Calu3 (cell line): ENCODE measurements around the gene FOXP4. TPM values are rescaled to one million over a fixed set of nuclear protein-coding genes. Genes with fewer than 3 reads are reported as not detected.
A peak's percentile ranks its signal among the peaks of the same experiment; 100 is the strongest.

Experiments
- BruUV-seq: library from RNA; stranded (reverse); fragments of 400-500 nt; replicated peaks from 2 replicates; lab custom pipeline; 2021; lab: Mats Ljungman, UMichigan
- CTCF ChIA-PET: fragments of 300-600 bp; sonication (Branson Sonifier 250); formaldehyde crosslinking; loops from one replicate; lab custom pipeline; 2022; ENCODE audit warnings: antibody characterized with exemption; lab: Charles Lee
- DNase-seq: peaks from one replicate; pipeline ENCODE4 v3.0.0; 2022
- H3K27ac Mint-ChIP-seq: one replicate; pipeline ENCODE4 v1.8.0; 2022; ENCODE audit warnings: mixed read lengths; ENCODE audit not compliant: unreplicated experiment
- H3K27me3 Mint-ChIP-seq: one replicate; pipeline ENCODE4 v1.8.0; 2022; ENCODE audit warnings: mixed read lengths; ENCODE audit not compliant: unreplicated experiment
- H3K36me3 Mint-ChIP-seq: one replicate; pipeline ENCODE4 v1.8.0; 2022; ENCODE audit warnings: mild to moderate bottlenecking, moderate library complexity, mixed read lengths; ENCODE audit not compliant: insufficient read depth, unreplicated experiment
- H3K4me1 Mint-ChIP-seq: one replicate; pipeline ENCODE4 v1.8.0; 2022; ENCODE audit warnings: mild to moderate bottlenecking, low read depth, mixed read lengths; ENCODE audit not compliant: unreplicated experiment
- H3K4me3 Mint-ChIP-seq: one replicate; pipeline ENCODE4 v1.8.0; 2022; ENCODE audit warnings: mild to moderate bottlenecking, low read depth, moderate library complexity, mixed read lengths; ENCODE audit not compliant: unreplicated experiment
- H3K9me3 Mint-ChIP-seq: one replicate; pipeline ENCODE4 v1.8.0; 2022; ENCODE audit warnings: low read depth, mixed read lengths; ENCODE audit not compliant: unreplicated experiment
- intact Hi-C: fragments of 100-400 bp; cut with micrococcal nuclease; formaldehyde crosslinking; loops from one replicate; pipeline ENCODE4 v1.10.0; 2022; ENCODE audit not compliant: unreplicated experiment
- total RNA-seq: library from RNA; stranded (reverse); gene quantifications from 2 replicates; pipeline ENCODE4 v1.2.3, GENCODE V29; 2022
- TF ChIP-seq, protein P1 (sequence below): fragments of 200-600 bp; IDR thresholded peaks from one replicate; pipeline ENCODE4 v1.8.0; 2022; ENCODE audit warnings: antibody characterized with exemption; ENCODE audit not compliant: unreplicated experiment

FOXP4 gene
- total RNA-seq, 1 experiment from 2014 or later: 47.8 TPM

DNA sequence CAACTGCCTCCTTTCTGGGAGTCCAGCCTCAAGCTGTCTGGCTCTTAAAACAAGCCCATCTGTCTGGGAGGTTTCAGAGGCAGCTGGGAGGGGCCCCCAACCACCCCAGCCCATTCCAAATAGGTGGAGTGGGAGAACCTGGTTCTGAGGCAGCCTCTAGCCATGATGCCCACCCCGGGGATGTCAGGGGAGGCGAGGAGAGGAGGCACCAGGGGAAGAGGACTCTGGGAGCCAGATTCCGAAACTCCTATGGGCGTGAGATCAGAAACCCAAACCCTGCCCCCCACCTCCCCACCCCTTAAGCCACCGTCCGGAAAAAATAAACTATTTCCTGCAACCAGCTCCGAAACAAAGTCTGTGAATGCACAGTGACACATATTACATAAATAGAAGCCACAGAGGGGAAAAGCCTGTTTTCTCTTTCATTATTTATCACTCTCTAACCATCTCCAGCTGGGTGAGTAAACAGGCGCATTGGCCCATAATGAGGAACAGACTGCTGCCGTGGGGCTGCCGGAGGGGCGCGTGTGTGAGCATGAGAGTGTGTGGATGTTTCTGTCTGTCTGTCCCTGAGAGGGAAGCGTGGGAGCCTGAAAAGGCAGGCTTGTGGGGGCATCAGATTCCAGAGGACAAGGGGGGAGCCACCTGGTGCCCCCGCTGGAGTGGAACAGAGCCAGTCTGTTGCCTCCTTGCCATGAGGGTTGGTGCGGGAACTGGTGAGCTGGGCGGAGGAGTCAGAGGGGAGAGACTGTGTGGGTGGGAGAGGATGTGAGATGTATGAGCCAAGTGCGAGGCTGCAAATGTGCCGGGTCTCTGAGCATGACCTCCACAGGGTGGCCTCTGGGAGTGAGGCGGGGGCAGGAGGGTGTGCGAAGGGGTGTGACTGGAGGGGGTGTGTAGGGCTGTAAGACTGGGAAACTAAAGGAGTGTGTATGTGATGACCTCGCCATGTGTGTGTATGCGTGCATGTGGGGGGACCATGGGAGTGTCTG is 14.3 kb upstream of the FOXP4 start:
- BruUV-seq: no TSS peak
- Mint-ChIP-seq H3K4me1 (peaks cover 15% of the 10 kb centered on the region), H3K9me3 (no peaks in the 10 kb centered on the region), H3K36me3 (peaks cover 8% of the 10 kb centered on the region), H3K27ac (no peak overlapping the region), H3K4me3 (no peak overlapping the region), H3K27me3 (no peaks in the 10 kb centered on the region)
- TF ChIP-seq, protein P1, sequence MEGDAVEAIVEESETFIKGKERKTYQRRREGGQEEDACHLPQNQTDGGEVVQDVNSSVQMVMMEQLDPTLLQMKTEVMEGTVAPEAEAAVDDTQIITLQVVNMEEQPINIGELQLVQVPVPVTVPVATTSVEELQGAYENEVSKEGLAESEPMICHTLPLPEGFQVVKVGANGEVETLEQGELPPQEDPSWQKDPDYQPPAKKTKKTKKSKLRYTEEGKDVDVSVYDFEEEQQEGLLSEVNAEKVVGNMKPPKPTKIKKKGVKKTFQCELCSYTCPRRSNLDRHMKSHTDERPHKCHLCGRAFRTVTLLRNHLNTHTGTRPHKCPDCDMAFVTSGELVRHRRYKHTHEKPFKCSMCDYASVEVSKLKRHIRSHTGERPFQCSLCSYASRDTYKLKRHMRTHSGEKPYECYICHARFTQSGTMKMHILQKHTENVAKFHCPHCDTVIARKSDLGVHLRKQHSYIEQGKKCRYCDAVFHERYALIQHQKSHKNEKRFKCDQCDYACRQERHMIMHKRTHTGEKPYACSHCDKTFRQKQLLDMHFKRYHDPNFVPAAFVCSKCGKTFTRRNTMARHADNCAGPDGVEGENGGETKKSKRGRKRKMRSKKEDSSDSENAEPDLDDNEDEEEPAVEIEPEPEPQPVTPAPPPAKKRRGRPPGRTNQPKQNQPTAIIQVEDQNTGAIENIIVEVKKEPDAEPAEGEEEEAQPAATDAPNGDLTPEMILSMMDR: no peak
- DNase-seq: no peak
- CTCF ChIA-PET: interaction anchor here (0.6 to 0.7 kb wide), 2 partner anchors 13 to 270 kb away, joined by 3 read pairs; no protein-coding TSS in a partner anchor
- intact Hi-C loops: no loop called here

DNA sequence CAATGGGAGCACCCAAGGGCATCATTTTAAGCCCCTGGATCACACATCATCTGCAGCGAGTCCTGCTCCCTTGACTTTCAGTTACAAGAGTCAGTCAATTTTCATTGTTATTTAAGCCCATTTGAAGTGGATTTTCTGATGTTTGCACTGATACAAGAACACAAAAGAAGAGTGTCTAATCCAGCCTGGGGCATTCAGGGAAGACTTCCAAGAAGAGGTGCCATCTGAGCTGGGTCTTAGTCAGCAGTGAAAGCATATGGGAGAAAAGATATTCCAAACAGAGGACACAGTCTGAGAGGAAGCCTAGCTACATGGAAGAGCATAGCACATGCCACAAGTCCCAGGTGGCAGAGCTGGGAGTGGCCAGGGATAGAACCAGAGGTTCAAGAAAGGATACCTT is 10.4 kb upstream of the FOXP4 start:
- peaks cover 9% of the 10 kb centered on the region for H3K36me3 Mint-ChIP-seq
- H3K4me3 Mint-ChIP-seq: no peak overlapping the region
- BruUV-seq: no TSS peak
- TF ChIP-seq, protein P1: no peak
- intact Hi-C loops: no loop called here
- H3K9me3 Mint-ChIP-seq: no peaks in the 10 kb centered on the region
- DNase-seq: no peak
- peaks cover 37% of the 10 kb centered on the region for H3K4me1 Mint-ChIP-seq
- H3K27ac Mint-ChIP-seq: no peak overlapping the region
- H3K27me3 Mint-ChIP-seq: no peaks in the 10 kb centered on the region
- CTCF ChIA-PET: no interaction called here

DNA sequence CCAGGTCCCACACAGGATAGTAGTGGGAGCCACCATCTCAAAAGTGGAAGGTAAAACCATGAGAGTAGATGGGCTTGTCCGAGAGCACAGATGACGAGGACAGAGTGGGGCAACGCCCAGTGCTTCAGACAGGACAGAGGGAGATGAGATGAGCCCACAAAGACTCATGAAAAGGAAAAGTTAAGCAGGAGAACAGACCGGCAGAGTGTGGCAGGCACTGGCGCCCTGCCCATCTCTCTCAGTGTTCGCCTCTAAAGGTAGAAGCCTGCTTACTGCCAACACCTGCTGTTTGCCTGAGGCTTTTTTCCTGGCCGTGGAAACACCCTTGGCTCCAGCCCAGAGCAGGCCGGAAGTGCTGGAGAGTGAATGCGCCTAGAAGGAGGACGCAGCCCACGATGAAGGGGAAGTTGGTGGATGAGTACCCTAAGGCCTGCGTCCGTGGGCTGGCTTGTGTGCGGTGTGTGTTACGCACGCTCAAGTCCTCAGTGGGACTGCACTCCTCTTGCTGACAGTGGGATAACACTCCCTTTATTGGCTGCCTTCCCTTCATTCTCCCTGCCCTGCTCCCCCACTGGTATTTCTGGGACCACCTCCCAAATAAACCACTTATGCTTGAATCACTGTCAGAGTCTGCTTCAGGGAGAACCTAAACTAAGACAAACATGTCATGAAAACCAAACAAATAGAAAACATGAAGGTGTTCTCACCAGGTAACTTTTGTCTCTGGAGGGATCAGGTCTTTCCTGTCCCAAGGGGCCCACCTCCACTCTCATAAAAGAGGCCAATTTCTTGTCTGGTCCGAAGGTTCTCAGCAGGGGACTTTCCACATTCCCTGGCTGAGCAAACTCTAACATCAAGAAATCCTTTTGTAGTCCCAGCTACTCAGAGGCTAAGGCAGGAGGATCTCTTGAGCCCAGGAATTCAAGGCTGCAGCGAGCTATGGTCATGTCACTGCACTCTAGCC is 9.1 kb upstream of the FOXP4 start:
- peak overlapping the region; percentile 32 for H3K27ac Mint-ChIP-seq
- H3K9me3 Mint-ChIP-seq: no peaks in the 10 kb centered on the region
- CTCF ChIA-PET: no interaction called here
- TF ChIP-seq, protein P1: no peak
- intact Hi-C loops: no loop called here
- H3K4me3 Mint-ChIP-seq: peak overlapping the region; percentile 33
- DNase-seq: peak; percentile 70
- no TSS peak for BruUV-seq
- H3K27me3 Mint-ChIP-seq: no peaks in the 10 kb centered on the region
- peaks cover 37% of the 10 kb centered on the region for H3K4me1 Mint-ChIP-seq
- H3K36me3 Mint-ChIP-seq: peaks cover 9% of the 10 kb centered on the region

DNA sequence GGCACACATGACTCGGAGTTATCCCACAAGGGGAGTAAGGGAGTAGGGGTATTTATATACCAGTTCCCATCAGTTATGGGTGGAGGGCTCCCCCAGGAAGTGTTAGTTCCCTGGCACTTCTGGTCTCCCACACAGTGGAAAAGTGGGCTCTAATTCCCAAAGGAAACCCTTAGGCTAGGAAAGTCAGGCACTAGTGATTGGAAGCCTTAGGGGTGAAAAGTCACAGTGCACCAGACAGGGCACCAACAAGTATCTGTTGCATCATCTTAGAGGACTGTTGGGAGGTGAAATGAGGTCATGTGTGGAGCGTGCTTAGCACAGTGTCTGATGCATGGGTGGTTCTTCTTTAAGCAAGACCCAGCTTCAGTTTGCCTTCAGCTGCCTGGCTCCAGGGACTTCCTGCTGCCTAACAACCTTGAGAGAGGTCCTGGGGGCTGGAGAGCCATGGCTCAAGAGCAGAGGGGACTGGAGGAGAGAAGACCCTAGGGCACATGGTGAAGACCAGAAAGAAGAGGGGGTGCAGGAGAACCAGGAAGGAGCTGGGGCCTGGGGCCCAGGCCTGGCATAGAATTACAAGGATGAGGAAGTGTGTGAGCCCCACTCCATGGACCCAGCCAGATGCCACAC is 7.5 kb upstream of the FOXP4 start:
- Mint-ChIP-seq H3K4me3 (no peak overlapping the region), H3K9me3 (no peaks in the 10 kb centered on the region), H3K36me3 (peaks cover 9% of the 10 kb centered on the region), H3K27ac (no peak overlapping the region), H3K4me1 (peaks cover 37% of the 10 kb centered on the region), H3K27me3 (no peaks in the 10 kb centered on the region)
- intact Hi-C loops: no loop called here
- no peak for DNase-seq
- CTCF ChIA-PET: no interaction called here
- no TSS peak for BruUV-seq
- TF ChIP-seq, protein P1: no peak
